ENCODE measurements around the gene GRAPL. TPM values are rescaled to one million over a fixed set of nuclear protein-coding genes. Genes with fewer than 3 reads are reported as not detected.
"Not testable (repeated sequence)": the region's sequence is repeated elsewhere in the genome, so short reads cannot be mapped to it uniquely, and the experiment has no call there.

GRAPL gene
- total RNA-seq, 1 donor = not detected

DNA sequence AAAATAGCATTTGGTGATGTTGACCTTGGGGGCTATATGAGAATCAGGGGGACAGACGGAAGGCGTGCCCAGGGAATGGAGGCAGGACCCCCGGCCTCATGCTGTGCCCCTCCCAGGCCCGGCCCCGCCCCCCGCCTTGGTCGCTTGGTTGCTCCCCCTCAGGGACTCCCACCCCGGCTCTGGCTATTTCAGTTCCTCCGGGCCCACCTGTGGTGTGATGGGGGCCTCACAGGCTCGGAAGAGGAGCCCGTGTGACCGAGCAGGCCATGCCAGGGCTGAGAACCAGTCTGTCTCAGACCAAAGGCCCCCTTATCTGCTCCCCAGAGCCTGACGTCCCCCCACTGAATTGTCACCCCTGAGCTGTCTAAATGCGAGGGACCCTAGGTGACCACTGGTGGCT, 4.4 kb downstream of the GRAPL start:
- H3K4me3 ChIP-seq (ENCODE audit: low read depth, low read length); DNase-seq (ENCODE audit: low read depth): not testable (repeated sequence)

GRCh38 chr17:19133793-19134192, 6.4 kb downstream of the GRAPL start:
- DNase-seq (ENCODE audit: low read depth); H3K4me3 ChIP-seq (ENCODE audit: low read depth, low read length): not testable (repeated sequence)

DNA sequence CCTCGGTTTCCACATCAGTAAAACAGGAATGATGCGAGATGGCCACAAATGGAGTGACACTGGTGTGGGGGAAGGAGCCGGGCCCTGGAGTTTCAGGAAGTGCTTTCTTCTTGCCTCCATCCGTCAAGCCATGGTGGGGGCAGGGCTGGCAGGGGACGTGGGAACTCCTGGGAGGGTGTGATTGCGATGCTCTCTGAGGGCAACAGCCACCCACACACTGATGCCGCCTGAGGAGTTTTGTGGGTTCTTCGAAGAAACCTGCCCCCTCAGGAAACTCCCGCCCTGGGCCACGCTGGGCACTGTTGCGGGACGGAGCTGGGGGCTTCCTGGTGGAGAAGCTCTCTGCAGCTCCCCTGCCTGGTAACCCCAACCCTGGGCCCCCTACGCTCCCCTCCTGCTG, 8.0 kb downstream of the GRAPL start:
- not testable (repeated sequence) for H3K4me3 ChIP-seq (ENCODE audit: low read depth, low read length); DNase-seq (ENCODE audit: low read depth)

DNA sequence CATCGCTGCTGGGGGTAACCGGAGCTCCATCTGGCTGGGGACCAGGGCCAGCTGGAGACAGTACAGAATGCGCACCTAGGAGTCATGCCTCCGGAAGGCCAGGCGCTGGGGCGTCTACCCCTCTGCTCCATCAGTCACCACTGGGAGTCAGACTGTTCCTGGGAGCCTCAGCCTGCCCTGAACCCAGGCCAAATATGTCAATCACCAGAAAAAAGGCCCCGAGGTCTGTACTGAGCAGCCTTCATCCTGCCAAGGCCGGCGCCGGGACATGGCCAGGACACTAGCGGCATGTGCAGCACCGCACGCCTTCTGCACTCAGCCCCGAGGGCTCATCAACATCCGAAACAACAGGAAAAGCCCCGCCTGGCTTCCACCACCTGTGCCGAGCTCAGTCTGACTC, 8.7 kb downstream of the GRAPL start:
- not testable (repeated sequence) for H3K4me3 ChIP-seq (ENCODE audit: low read depth, low read length)

GRCh38 chr17:19136605-19137004, 9.2 kb downstream of the GRAPL start:
- H3K4me3 ChIP-seq (ENCODE audit: low read depth, low read length); DNase-seq (ENCODE audit: low read depth): not testable (repeated sequence)

More for the DNA sequence above, 8.7 kb downstream of the GRAPL start:
- not testable (repeated sequence) for DNase-seq (ENCODE audit: low read depth)

GRCh38 chr17:19137959-19138358, 10.6 kb downstream of the GRAPL start:
- H3K4me3 ChIP-seq (ENCODE audit: low read depth, low read length); DNase-seq (ENCODE audit: low read depth): not testable (repeated sequence)

DNA sequence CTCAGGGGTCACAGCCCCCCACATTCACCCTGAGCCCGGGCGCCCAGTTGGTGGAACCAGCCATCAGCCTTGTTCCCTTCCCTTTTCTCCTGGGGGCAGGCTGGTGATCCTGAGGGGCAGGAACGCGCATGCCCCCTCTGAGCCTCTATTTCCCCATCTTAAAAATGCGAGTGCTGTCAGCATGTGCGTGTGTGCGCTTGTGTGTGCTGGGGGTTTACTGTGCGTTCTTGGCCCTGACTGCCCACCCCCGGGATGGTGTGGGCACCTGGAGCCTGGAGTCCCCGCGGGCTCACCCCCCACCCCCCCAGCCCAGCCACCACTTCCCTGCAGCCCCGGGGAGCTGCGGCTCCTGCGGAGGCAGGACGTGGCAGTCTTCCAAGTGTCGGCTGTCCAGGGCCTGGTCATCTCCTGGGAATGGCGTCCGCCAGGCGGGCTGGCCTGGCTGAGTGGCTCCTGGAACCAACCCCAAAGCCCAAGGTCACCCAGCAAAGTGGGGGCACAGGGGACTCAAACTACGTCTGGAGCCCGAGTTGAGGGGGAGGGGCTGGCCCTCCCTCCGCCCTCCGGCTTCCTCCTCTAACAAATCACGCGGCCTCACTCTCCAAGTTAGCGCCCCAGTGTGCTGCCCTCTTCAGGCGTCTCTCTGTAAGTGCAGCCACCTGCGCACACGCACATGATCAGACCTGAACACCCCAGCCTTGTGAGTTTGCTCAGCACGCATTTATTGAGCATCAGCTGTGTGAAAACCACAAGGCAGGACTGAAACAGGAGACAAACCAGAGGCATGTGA, 14.2 kb downstream of the GRAPL start:
- DNase-seq (ENCODE audit: low read depth); H3K4me3 ChIP-seq (ENCODE audit: low read depth, low read length): not testable (repeated sequence)

DNA sequence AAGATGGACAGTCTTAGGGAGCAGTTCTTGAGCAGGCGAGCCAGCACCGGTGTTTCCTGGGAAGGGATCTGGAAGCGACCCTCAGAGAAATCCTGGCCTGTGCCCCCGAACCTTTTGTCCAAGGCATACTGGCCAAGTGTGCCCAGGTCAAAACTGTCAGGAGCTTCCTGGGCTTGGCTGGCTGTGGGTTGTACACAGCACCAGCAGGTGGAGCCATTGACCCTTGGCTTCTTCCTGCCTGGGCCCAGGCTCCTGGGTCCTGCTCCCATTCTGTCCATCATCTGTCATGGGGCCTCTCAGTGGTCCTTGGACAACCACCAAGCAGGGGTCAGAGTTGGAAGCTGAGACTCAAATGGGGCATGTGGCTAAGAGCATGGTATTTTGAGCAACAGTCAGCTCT, 15.0 kb downstream of the GRAPL start:
- DNase-seq (ENCODE audit: low read depth); H3K4me3 ChIP-seq (ENCODE audit: low read depth, low read length): not testable (repeated sequence)

GRCh38 chr17:19143097-19143777, 15.8 kb downstream of the GRAPL start:
- H3K4me3 ChIP-seq (ENCODE audit: low read depth, low read length); DNase-seq (ENCODE audit: low read depth): not testable (repeated sequence)

DNA sequence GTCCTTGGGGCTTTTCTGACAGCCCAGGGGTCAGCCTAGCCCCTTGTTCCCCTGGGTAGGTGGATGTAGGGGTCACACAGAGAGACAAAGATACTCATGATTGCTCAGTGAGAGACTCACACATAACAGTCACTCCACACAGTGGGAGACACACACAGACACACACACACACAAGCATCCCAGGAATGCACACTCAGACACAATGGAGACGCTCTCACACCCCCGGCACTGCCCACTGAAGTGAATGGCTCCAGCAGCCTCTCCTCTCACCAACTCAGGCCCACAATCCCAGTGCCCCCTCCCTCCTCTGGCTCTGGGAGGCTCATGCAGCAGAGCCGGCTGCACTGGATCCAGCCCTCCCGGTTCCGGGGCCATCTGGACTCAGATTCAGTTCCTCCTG, 17.0 kb downstream of the GRAPL start:
- H3K4me3 ChIP-seq (ENCODE audit: low read depth, low read length); DNase-seq (ENCODE audit: low read depth): not testable (repeated sequence)

- H3K4me3 ChIP-seq (ENCODE audit: low read depth, low read length); DNase-seq (ENCODE audit: low read depth): not testable (repeated sequence)
These were observed 18.1 kb downstream of the GRAPL start for GRCh38 chr17:19145471-19145870.

DNA sequence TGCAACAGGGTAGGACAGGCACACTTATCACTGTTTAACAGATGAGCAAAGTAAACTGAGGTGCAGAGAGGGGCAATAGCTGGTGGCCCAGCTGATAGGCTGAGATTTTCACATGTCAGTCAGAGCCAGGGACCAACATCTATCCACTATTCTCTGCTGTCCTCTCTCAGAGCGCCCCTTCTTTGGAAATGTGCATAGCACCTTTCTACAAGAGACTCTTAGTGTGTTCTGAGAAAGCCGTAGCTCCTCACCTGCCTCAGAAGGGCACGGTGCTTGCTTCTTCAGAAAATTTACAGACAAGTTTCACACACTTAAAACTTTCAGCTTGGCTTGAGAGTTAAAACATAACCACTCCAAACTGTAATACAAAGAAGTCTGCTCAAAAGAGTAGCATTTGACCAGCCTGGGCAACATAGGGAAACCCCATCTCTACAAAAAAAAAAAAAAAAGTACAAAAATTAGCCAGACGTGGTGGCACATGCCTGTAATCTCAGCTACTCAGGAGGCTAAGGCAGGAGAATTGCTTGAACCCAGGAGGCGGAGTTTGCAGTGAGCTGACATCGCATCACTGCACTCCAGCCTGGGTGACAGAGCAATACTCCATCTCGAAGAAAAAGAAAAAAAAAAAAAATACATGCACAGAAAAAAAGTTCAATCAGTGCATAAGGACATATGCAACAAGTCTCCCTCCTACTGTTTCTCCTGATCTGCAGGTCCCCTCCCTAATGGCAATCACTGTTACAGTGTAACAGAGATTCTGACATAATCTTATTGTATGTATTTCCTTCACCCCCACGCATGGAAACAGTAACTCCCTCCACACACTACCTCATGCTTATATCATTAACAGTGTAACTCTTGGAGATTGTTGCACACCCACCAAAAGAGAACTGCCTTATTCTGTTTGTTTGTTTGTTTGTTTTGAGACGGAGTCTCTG, 23.6 kb downstream of the GRAPL start:
- not testable (repeated sequence) for DNase-seq (ENCODE audit: low read depth); H3K4me3 ChIP-seq (ENCODE audit: low read depth, low read length)

DNA sequence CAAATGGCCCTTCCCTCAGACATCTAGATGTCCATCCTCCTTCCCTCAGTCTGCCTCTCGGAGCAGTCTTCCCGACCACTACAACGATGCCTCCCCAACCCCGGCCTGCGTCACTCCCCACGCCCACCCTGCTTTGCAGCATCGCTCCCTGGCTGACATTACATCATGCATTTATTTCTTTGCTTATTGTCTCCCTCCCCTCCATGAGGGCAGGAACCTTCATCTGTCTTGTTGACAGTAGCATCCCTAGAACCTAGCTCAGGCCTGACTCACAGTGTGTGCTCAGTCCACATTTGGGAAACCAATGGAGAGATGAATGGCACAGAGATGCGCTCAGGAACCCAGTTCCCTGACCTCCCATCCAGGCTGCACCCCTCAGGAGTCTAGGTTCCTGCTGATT, 30.2 kb downstream of the GRAPL start:
- not testable (repeated sequence) for DNase-seq (ENCODE audit: low read depth); H3K4me3 ChIP-seq (ENCODE audit: low read depth, low read length)

DNA sequence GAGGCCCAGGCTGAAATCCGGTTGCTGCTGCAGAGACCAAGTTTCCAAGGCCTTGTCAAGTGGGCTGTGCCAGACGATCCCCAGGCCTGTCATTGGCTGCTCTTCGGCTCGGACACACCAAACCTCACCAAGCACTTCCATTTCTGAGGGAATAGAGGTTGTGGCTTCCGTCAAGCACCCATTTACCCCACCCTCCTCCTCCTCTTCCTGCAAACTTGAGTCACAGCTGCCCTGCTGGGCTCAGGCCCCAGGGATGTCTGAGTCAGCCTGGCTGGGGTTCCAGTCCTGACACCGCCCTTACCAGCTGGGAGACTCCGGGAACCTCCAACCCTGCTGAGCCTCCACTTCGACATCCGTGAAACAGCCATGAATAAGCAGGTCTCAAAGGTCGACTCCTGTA, 31.1 kb downstream of the GRAPL start:
- not testable (repeated sequence) for H3K4me3 ChIP-seq (ENCODE audit: low read depth, low read length); DNase-seq (ENCODE audit: low read depth)

GRCh38 chr17:19158938-19159337, 31.5 kb downstream of the GRAPL start:
- not testable (repeated sequence) for H3K4me3 ChIP-seq (ENCODE audit: low read depth, low read length); DNase-seq (ENCODE audit: low read depth)

- not testable (repeated sequence) for H3K4me3 ChIP-seq (ENCODE audit: low read depth, low read length); DNase-seq (ENCODE audit: low read depth)
These were observed 34.1 kb downstream of the GRAPL start for GRCh38 chr17:19161308-19162107.

DNA sequence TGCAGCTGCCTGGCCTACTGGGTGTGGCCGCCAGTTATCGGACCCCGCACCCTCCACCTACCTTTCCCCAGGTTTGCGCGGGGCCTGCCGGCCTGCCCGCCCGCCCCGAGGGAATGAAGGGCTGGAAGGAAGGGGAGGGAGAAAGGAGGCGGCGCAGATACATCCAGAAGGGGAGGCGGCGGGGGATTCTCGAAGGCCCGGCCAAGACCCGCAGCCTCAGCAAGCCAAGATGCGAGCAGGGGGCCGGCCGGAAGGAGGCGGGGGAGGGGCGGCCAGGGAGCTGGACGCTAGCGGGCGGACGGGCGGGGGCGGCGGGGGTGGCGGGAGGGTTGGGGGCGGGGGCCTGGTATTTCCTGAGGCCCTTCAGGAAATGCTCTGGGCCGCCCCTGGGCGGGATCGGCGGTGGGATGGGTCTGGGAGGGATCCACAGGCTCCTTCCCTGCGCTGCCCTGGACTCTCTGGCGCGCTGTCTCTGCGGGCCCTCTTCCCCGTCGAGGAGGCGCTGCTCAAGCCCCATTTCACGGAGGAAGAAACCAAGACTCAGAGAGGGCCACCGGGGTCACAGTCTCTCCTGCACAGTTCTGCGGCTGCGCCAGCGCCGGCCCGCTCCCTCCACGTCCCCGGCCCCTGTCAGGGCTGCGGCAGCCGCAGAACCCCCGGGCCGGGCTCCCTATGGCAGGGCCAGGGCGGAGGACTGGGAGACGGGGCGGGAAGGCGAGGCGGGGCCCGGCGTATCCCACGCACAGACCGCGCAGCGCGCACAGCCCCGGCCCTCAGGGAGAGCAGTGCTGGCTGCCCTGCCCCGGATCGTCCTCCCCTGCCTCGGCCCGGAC, 35.2 kb downstream of the GRAPL start:
- not testable (repeated sequence) for H3K4me3 ChIP-seq (ENCODE audit: low read depth, low read length); DNase-seq (ENCODE audit: low read depth)
